NCI-H748 (cell line): ENCODE results near the gene HDGFL2.

Experiments
- DNase-seq: peaks from one replicate; lab custom pipeline; 2025; ENCODE audit not compliant: unreplicated experiment; lab: John Stamatoyannopoulos, UW

Gene HDGFL2

GRCh38 chr19:4496304-4496703 lies 24.2 kb downstream of the HDGFL2 start:
- DNase-seq = no peak

- DNase-seq = no peak
These were observed 25.8 kb downstream of the HDGFL2 start for GRCh38 chr19:4497770-4498389.

- DNase-seq = no peak
These were observed 26.6 kb downstream of the HDGFL2 start for GRCh38 chr19:4498694-4499093.

GRCh38 chr19:4499318-4499717 lies 27.2 kb downstream of the HDGFL2 start:
- DNase-seq = no peak

GRCh38 chr19:4499855-4500254 lies 27.8 kb downstream of the HDGFL2 start:
- DNase-seq = no peak

- DNase-seq = no peak
These were observed 28.9 kb downstream of the HDGFL2 start for GRCh38 chr19:4500841-4501591.

GRCh38 chr19:4501691-4502090 lies 29.6 kb downstream of the HDGFL2 start:
- DNase-seq = no peak

- no peak for DNase-seq
These were observed 30.4 kb downstream of the HDGFL2 start for GRCh38 chr19:4502282-4503131.

GRCh38 chr19:4503132-4503824 lies 31.2 kb downstream of the HDGFL2 start:
- no peak for DNase-seq

GRCh38 chr19:4503825-4504170 lies 31.7 kb downstream of the HDGFL2 start:
- no peak for DNase-seq

- DNase-seq = no peak
These were observed 32.2 kb downstream of the HDGFL2 start for GRCh38 chr19:4504297-4504701.

GRCh38 chr19:4504891-4505569 lies 32.9 kb downstream of the HDGFL2 start:
- no peak for DNase-seq

GRCh38 chr19:4505570-4506448 lies 33.7 kb downstream of the HDGFL2 start:
- no peak for DNase-seq

GRCh38 chr19:4506449-4507149 lies 34.5 kb downstream of the HDGFL2 start:
- no peak for DNase-seq

GRCh38 chr19:4507150-4507452 lies 35.0 kb downstream of the HDGFL2 start:
- DNase-seq = no peak

GRCh38 chr19:4507804-4508203 lies 35.7 kb downstream of the HDGFL2 start:
- no peak for DNase-seq

GRCh38 chr19:4508698-4509097 lies 36.6 kb downstream of the HDGFL2 start:
- no peak for DNase-seq

- DNase-seq = no peak
These were observed 38.5 kb downstream of the HDGFL2 start for GRCh38 chr19:4510435-4511255.
